Mesendoderm (in vitro differentiated cells): ENCODE measurements around the gene SRPK2.

Source experiments
- DNase-seq: peaks from one replicate; pipeline ENCODE4 v3.0.0; 2013
- H2AK5ac ChIP-seq: 2 replicates; pipeline ENCODE4 v1.6.1; 2013; ENCODE audit warnings: low read length, inconsistent platforms
- H2BK120ac ChIP-seq: 2 replicates; pipeline ENCODE4 v1.6.1; 2013; ENCODE audit warnings: low read depth, mild to moderate bottlenecking, low read length, moderate library complexity, mixed read lengths
- H2BK15ac ChIP-seq: replicated peaks from 2 replicates; pipeline ENCODE4 v1.6.1; 2013; ENCODE audit warnings: low read depth, mild to moderate bottlenecking, moderate library complexity
- H2BK5ac ChIP-seq: 2 replicates; pipeline ENCODE4 v1.6.1; 2013; ENCODE audit warnings: low read length, inconsistent platforms
- H3K18ac ChIP-seq: 2 replicates; pipeline ENCODE4 v1.6.1; 2013; ENCODE audit warnings: mild to moderate bottlenecking, low read length, mixed read lengths
- H3K23ac ChIP-seq: one replicate; pipeline ENCODE4 v1.6.1; 2013; ENCODE audit warnings: low read length
- H3K27ac ChIP-seq: 2 replicates; pipeline ENCODE4 v1.5.1; 2013; ENCODE audit warnings: low read depth, mild to moderate bottlenecking, inconsistent platforms, low read length, moderate library complexity
- H3K27me3 ChIP-seq: 2 replicates; pipeline ENCODE4 v1.6.1; 2013; ENCODE audit warnings: low read length, control low read depth, mild to moderate bottlenecking, inconsistent platforms; ENCODE audit not compliant: insufficient read depth, poor library complexity
- H3K36me3 ChIP-seq: 2 replicates; pipeline ENCODE4 v1.6.1; 2013; ENCODE audit warnings: low read length, inconsistent platforms; ENCODE audit not compliant: control insufficient read depth, insufficient read depth
- H3K4ac ChIP-seq: one replicate; pipeline ENCODE4 v1.6.1; 2013; ENCODE audit warnings: low read depth, mild to moderate bottlenecking, low read length, moderate library complexity
- H3K4me1 ChIP-seq: 2 replicates; pipeline ENCODE4 v1.6.1; 2013; ENCODE audit warnings: low read depth, low read length, inconsistent platforms; ENCODE audit not compliant: control insufficient read depth
- H3K4me2 ChIP-seq: 2 replicates; pipeline ENCODE4 v1.6.1; 2013; ENCODE audit warnings: low read length
- H3K4me3 ChIP-seq: 2 replicates; pipeline ENCODE4 v1.5.1; 2013; ENCODE audit warnings: mild to moderate bottlenecking, low read length
- H3K56ac ChIP-seq: one replicate; pipeline ENCODE4 v1.6.1; 2013; ENCODE audit warnings: low read length
- H3K79me1 ChIP-seq: 2 replicates; pipeline ENCODE4 v1.6.1; 2013; ENCODE audit warnings: low read length, inconsistent platforms
- H3K79me2 ChIP-seq: 2 replicates; pipeline ENCODE4 v1.6.1; 2013; ENCODE audit warnings: mild to moderate bottlenecking, low read length; ENCODE audit not compliant: control insufficient read depth, insufficient read depth
- H3K9ac ChIP-seq: 2 replicates; pipeline ENCODE4 v1.6.1; 2013; ENCODE audit warnings: low read length, inconsistent platforms
- H4K5ac ChIP-seq: one replicate; pipeline ENCODE4 v1.6.1; 2013; ENCODE audit warnings: low read length
- H4K8ac ChIP-seq: one replicate; pipeline ENCODE4 v1.6.1; 2013; ENCODE audit warnings: low read depth, mild to moderate bottlenecking, control low read depth, low read length, moderate library complexity
- WGBS: extraction: QIAGEN DNeasy Blood & Tissue Kit; methylation state at CpG from one replicate; pipeline ENCODE4 v1.1.7; 2013; ENCODE audit warnings: low lambda C conversion rate, missing lambda C conversion rate; ENCODE audit not compliant: insufficient coverage; ENCODE audit errors: extremely low coverage; 5-methylcytosine and 5-hydroxymethylcytosine counted together

SRPK2 gene

DNA sequence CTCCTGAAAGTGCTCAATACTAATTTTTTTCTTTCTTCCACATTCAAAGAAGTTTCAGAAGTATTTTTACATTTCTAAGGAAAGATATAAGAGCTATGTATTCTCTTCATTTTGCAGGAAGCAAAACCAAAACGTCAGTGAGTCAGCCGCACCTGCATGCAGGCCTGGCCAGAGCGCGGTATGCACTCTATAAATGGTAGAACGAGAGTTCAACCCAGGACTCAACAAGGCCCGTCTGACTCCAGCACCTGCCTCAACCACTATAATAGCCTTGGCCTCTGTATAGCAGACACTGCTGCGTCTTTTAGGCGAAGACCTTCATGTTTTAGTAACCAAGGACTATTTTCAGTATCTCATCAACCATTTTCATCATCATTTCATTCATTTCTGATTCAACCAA lies 261.5 kb downstream of the SRPK2 start:
- H3K4me1 ChIP-seq = no peaks in the 10 kb centered on the region
- H3K4me2 ChIP-seq = no peak overlapping the region
- H3K9ac ChIP-seq = no peak overlapping the region
- H3K23ac ChIP-seq = no peak overlapping the region
- H2BK5ac ChIP-seq = no peak overlapping the region
- H3K36me3 ChIP-seq = peaks cover 2% of the 10 kb centered on the region
- H3K27me3 ChIP-seq = no peaks in the 10 kb centered on the region
- no peak overlapping the region for H4K8ac ChIP-seq
- no peak overlapping the region for H4K5ac ChIP-seq
- no peak overlapping the region for H3K27ac ChIP-seq
- H3K18ac ChIP-seq = no peak overlapping the region
- no peak for DNase-seq
- no peak overlapping the region for H3K56ac ChIP-seq
- no peak overlapping the region for H2BK120ac ChIP-seq
- no peak overlapping the region for H2BK15ac ChIP-seq
- H2AK5ac ChIP-seq = no peak overlapping the region
- WGBS = no CpG with 5 or more reads among the region's 8 CpGs
- H3K79me1 ChIP-seq = no peaks in the 10 kb centered on the region
- no peak overlapping the region for H3K4me3 ChIP-seq
- H3K79me2 ChIP-seq = no peaks in the 10 kb centered on the region
- H3K4ac ChIP-seq = no peak overlapping the region

DNA sequence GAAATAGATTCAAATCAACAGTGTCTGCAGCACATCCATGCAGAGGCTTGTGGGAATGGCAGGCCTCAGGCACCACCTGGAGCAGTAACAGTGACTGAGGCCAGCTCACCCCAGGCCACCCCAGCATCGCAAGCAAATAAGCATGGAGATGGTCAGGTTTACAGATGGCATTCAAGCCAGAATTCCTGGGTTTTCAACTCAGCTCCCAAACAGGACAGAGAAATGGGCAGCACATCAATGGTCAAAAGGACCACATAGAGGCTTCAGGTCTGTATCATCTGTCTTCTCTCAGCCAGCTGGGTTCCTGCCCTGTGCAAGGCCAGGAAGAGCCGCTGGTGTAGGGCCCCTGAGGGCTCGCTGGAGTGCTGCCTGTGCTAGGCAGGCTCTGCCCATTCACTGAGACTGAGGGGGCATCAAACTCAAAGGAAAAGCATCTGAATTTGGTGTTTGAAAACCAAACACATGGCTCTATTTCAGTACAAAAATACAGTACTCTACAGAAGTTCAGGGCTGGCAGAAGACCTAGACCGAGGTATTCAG lies 262.2 kb downstream of the SRPK2 start:
- Histone ChIP-seq H3K9ac (no peak overlapping the region), H3K79me1 (no peaks in the 10 kb centered on the region), H2BK5ac (no peak overlapping the region), H3K4me1 (no peaks in the 10 kb centered on the region), H3K56ac (no peak overlapping the region), H3K4me2 (no peak overlapping the region), H2AK5ac (no peak overlapping the region), H3K27ac (no peak overlapping the region), H4K8ac (no peak overlapping the region), H3K4ac (no peak overlapping the region), H3K4me3 (no peak overlapping the region), H4K5ac (no peak overlapping the region), H3K27me3 (no peaks in the 10 kb centered on the region), H3K18ac (no peak overlapping the region), H3K79me2 (no peaks in the 10 kb centered on the region), H3K36me3 (peaks cover 2% of the 10 kb centered on the region), H2BK15ac (no peak overlapping the region), H3K23ac (no peak overlapping the region), H2BK120ac (no peak overlapping the region)
- WGBS = no CpG with 5 or more reads among the region's 4 CpGs
- DNase-seq = no peak

DNA sequence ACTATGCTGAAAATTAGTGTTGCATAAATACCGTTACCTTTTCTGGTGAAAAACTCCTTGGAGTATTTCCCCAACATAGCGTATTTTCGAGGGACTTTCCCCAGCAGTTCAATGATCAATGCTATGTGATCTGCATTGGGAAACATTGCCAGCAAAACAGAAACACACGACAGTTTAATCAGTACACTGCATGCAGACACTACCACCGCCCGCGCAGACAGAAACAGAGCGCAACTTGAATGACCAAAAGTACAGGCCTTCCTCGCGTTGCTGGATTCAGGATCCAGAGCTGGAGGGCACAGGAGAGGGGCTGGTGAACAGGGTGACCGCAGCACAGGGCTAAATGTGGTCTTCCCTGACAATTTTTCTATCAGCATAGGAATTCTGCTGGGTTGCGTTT lies 263.0 kb downstream of the SRPK2 start:
- H4K5ac ChIP-seq = no peak overlapping the region
- no peak overlapping the region for H3K23ac ChIP-seq
- H3K27ac ChIP-seq = no peak overlapping the region
- no peak overlapping the region for H3K56ac ChIP-seq
- DNase-seq = no peak
- H3K9ac ChIP-seq = no peak overlapping the region
- no peak overlapping the region for H3K4me3 ChIP-seq
- no peaks in the 10 kb centered on the region for H3K4me1 ChIP-seq
- peaks cover 2% of the 10 kb centered on the region for H3K36me3 ChIP-seq
- H4K8ac ChIP-seq = no peak overlapping the region
- no peak overlapping the region for H3K18ac ChIP-seq
- no peak overlapping the region for H3K4ac ChIP-seq
- H3K79me2 ChIP-seq = no peaks in the 10 kb centered on the region
- no peak overlapping the region for H2AK5ac ChIP-seq
- no peak overlapping the region for H2BK15ac ChIP-seq
- H2BK120ac ChIP-seq = no peak overlapping the region
- H3K4me2 ChIP-seq = no peak overlapping the region
- H3K27me3 ChIP-seq = no peaks in the 10 kb centered on the region
- no peak overlapping the region for H2BK5ac ChIP-seq
- H3K79me1 ChIP-seq = no peaks in the 10 kb centered on the region
- WGBS = no CpG with 5 or more reads among the region's 12 CpGs

DNA sequence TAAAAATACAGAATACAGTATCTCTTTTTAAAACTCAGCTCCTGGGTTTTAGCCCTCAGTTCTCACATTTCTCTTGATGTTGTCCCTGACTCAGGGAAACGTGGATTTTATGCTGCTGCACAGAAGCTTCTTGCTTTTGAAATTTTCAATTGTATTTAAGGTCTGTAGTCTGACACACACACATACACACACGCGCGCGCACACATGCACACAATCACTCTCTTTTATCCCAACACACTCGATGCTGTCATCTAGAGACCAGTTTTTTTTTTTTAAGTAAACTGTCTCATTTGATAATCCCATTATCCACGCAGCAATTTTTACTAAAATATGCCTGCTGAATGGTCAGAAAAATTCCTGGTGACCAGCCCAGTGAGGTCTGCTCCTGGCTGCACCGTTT lies 266.1 kb downstream of the SRPK2 start:
- Histone ChIP-seq H3K27me3 (no peaks in the 10 kb centered on the region), H4K8ac (no peak overlapping the region), H4K5ac (no peak overlapping the region), H3K27ac (no peak overlapping the region), H3K4me1 (no peaks in the 10 kb centered on the region), H3K56ac (no peak overlapping the region), H2AK5ac (no peak overlapping the region), H3K4ac (no peak overlapping the region), H3K79me1 (no peaks in the 10 kb centered on the region), H3K4me3 (no peak overlapping the region), H3K23ac (no peak overlapping the region), H3K4me2 (no peak overlapping the region), H2BK120ac (no peak overlapping the region), H3K9ac (no peak overlapping the region), H2BK15ac (no peak overlapping the region), H3K36me3 (peaks cover 2% of the 10 kb centered on the region), H3K18ac (no peak overlapping the region), H2BK5ac (no peak overlapping the region), H3K79me2 (no peaks in the 10 kb centered on the region)
- WGBS = no CpG with 5 or more reads among the region's 8 CpGs
- no peak for DNase-seq

- Histone ChIP-seq H3K27ac (no peak overlapping the region), H3K18ac (no peak overlapping the region), H3K4me3 (no peak overlapping the region), H3K56ac (no peak overlapping the region), H3K4ac (no peak overlapping the region), H3K27me3 (no peaks in the 10 kb centered on the region), H3K36me3 (peaks cover under 1% of the 10 kb centered on the region), H3K9ac (no peak overlapping the region), H3K79me1 (no peaks in the 10 kb centered on the region), H2BK120ac (no peak overlapping the region), H3K79me2 (no peaks in the 10 kb centered on the region), H3K23ac (no peak overlapping the region), H4K5ac (no peak overlapping the region), H2BK5ac (no peak overlapping the region), H4K8ac (no peak overlapping the region), H2AK5ac (no peak overlapping the region), H3K4me1 (no peaks in the 10 kb centered on the region), H3K4me2 (no peak overlapping the region), H2BK15ac (no peak overlapping the region)
- no CpG with 5 or more reads among the region's 9 CpGs for WGBS
- no peak for DNase-seq
These were observed 269.8 kb downstream of the SRPK2 start for GRCh38 chr7:105118612-105119600.
